Stimulated activated CD8-positive, alpha-beta memory T cell treated with anti-CD3 and anti-CD28 coated beads, Interleukin-2, amount 100 ng/mL, for 1 hour (primary cell): ENCODE results near the gene OR10X1.

Experiments
- DNase-seq, 2 donors: peaks; one replicate each; pipeline ENCODE4 v3.0.0-alpha.2; 2020; ENCODE audit warnings: low read depth in 2 of 2

OR10X1 gene, protein sequence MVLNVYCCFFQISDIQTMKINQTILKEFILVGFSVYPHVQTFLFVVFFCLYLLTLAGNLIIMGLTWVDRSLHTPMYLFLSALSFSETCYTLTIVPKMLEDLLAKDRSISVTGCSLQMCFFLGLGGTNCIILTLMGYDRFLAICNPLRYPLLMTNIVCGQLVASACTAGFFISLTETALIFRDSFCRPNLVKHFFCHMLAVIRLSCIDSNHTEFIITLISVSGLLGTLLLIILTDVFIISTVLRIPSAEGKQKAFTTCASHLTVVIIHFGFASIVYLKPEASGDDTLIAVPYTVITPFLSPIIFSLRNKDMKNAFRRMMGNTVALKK

GRCh38 chr1:158579733-158580132 lies at the start of gene OR10X1:
TSS of gene OR10X1 (minus strand) at chr1:158579899. CDS start at chr1:158579899, 0 bp downstream.
- DNase-seq, result no peak

- no peak for DNase-seq
Measured at GRCh38 chr1:158613764-158614163, 34.1 kb upstream of the OR10X1 start.

DNA sequence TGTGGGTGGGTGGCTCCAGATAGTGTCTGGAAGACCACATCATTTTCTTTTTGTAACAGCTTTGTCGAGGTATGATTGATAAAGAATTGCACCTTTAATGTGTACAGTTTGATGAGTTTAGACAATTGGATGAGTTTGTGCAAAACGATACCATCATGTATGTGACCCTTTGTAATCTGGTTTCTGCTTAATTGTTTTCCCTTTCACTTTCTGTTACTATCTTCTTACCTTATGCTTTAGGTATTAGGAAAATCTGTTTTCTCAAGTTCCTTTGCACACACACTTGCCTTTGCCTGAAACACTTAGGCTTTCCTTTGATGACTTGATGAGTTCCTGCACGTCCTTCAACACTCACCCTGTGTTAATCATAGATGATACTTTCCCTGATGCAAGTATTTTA lies 32.2 kb upstream of the OR10X1 start:
- DNase-seq, result no peak

GRCh38 chr1:158607296-158607695 lies 27.6 kb upstream of the OR10X1 start:
- DNase-seq, result no peak

GRCh38 chr1:158604968-158605367 lies 25.3 kb upstream of the OR10X1 start, which contains the start of gene OR10Z1:
TSS of gene OR10Z1 (plus strand) at chr1:158605268. CDS start at chr1:158606439, 1,171 bp downstream.
- DNase-seq, result no peak

DNA sequence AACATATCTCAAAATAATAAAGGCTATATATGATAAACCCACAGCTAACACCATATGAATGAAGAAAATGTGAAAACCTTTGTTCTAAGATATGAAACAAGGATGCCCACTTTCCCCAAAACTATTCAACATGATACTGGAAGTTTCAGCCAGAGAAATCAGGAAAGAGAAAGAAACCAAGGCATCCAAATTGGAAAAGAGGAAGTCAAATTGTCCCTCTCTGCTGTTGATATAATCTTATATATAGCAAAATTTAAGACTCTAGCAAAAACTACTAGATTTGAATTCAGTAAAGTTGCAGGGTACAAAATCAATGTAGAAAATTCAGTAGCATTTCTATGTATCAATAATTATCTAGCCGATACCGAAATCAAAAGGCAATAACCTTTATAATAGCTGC lies 21.0 kb upstream of the OR10X1 start:
- no peak for DNase-seq

GRCh38 chr1:158586942-158587341 lies 7.2 kb upstream of the OR10X1 start:
- DNase-seq, result no peak

DNA sequence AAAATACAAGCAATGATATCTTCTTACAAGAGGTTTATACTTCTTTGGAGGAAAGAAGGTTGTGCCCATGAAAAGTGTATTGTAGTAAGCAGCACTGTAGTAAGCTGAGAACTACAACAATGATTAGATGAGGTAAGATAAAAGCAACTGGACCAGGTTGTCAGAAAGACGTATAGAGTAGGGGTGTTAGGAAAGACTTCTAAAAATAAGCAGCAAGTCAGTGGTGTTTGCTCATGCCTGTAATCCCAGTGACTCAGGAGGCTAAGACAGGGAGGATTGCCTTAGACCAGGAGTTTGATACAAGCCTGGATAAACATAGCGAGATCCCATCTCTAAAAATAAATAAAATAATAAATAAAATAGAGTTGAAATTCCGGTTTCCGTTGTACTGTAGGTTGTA lies 4.3 kb upstream of the OR10X1 start:
- DNase-seq, result no peak

DNA sequence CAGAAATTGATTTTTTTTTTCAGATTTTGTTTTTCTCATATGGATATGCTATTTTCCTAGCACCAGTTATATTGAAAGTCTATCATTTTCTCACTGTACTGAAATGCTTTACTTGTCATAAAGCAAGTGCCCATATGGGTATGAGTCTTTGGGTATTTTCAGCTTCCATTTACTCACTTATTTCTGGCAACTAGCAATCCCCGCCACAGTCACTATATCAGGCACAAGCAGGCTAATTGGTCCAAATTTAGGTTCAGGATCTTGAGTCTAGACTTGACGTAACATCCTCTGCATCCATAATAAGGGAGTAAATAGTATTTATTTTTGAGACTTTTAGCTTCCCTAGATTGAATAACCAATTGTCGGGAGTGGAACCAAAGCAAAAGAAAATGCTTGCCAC lies 2.1 kb downstream of the OR10X1 start:
- DNase-seq, result no peak

DNA sequence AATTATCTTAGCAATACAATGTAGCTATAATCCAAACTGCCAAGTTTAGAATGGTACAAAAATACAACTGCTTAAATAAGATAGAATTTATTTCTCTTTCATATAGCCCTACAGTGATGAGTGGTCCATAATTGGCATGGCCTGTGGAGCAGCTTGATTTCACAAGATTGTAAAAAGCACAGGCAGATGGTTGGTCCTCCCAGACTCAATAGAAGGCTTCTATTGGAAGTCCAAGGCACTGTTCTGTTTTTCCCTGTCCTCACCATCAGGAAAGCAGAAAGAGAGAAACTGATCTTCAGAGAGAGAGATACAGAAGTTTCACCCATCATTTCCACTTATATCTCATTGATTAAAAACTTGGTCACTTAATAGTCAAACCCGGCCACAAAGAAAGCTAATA lies 7.5 kb downstream of the OR10X1 start:
- no peak for DNase-seq

GRCh38 chr1:158570480-158570879 lies 9.2 kb downstream of the OR10X1 start, which contains the start of gene OR6P1:
TSS of gene OR6P1 (minus strand) at chr1:158570580. CDS start at chr1:158563604, 6,976 bp downstream.
- no peak for DNase-seq

DNA sequence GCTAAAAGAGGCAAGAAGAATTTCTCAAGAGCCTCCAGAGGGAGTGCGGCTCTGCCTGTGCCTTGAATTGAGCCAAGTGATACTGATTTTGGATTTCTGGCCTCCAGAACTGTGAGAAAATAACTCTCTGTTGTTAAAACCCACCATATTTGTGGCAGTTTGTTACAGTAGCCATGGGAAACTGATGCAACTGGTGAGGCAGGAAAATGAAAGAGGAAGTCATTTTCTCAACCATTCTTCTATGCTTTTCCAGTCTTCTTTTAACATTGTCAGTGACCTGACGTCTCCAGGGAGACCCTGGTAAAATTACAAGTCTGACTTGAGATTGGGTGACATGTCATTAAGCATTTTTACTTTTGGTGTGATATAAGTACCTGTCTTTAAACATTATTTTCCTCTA lies 15.1 kb downstream of the OR10X1 start:
- no peak for DNase-seq

DNA sequence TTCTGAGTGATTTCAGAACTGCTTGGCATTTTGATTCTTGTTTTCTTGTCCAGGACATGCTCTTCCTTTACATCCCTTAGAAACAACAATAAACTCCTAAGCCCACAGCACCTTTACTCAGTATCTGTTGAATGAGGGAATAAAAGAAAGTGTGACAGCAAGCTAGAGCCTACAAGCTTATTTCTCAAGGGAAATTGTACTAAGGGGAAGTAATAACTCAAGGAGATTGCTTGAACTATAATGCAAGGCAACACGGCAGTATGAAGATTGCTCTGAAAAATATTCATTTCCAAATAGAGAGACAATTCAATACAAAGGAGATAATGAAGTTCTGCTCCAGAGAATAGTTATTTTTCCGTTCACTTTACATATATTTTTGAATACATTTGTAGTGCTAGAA lies 15.8 kb downstream of the OR10X1 start:
- DNase-seq, result no peak

DNA sequence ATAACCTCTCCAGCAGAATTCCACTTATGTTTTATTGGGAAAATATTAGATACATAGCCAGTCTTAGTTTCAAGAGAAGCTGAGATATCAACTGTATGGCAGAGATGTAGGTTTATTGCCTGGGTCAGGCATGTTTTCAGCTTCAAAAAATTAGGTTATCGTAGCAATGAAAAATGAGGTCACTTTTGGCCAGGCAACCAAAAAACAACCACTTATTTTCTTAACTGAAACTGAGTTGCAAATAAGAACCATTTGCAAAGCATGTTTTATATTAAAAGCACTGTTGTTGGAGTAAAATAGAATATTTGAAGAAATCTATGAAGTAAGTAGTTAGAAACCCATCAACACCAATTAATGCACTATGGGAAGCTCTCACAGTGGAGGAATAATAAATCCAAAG lies 20.0 kb downstream of the OR10X1 start:
- DNase-seq, result no peak

- DNase-seq, result no peak
Measured at GRCh38 chr1:158554352-158554751, 25.3 kb downstream of the OR10X1 start, which contains the start of gene OR6Y1. TSS of gene OR6Y1 (minus strand) at chr1:158554405. CDS start at chr1:158548105, 6,300 bp downstream.

GRCh38 chr1:158552296-158552695 lies 27.4 kb downstream of the OR10X1 start:
- DNase-seq, result no peak

DNA sequence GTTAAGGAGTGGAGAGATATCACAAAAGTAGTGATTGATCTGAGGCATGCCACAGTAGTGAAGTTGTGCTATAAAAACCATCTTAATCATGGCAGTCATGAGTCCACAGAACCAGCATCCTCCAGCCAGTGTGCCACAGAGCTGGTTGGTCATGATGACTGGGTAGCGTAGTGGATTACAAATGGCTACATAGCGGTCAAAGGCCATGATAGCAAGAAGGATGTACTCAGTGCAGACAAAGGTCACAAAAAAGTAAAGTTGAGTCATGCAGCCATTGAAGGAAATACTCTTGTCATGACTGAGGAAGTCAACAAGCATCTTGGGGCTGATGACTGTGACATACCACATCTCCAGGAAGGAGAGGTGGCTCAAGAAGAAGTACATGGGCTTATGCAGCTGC lies 32.2 kb downstream of the OR10X1 start:
- no peak for DNase-seq

- no peak for DNase-seq
Measured at GRCh38 chr1:158537609-158538008, 42.1 kb downstream of the OR10X1 start.

DNA sequence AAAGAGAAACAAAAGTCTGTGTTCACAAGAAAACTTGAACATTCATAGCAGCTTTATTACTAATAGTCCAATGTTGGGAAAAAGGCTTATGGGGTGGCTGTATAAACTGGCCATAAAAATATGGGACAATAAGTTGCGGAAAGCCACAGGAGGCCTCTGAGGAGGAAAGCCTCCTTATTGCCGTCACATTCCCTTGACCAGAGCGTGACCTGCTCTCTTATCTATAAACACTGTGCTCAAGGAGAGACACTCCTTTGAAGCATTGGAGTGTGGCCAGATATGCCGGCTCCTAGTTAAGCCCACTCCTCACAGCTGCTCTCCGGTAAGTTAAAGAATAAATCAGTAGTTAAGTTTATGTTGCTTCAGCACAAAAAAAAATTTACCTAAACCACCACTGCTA lies 45.2 kb downstream of the OR10X1 start:
- no peak for DNase-seq
